H1 (cell line): ENCODE measurements around the gene WFDC1. TPM values are rescaled to one million over a fixed set of nuclear protein-coding genes. Genes with fewer than 3 reads are reported as not detected.

Experiments used
- CTCF ChIA-PET: fragments of 300-600 bp; sonication (Branson Sonifier 250); formaldehyde crosslinking; loops from one replicate; lab custom pipeline; 2021; ENCODE audit not compliant: partially characterized antibody; lab: Charles Lee
- POLR2A ChIA-PET: fragments of 300-600 bp; sonication (Branson Sonifier 250); formaldehyde crosslinking; loops from one replicate; lab custom pipeline; 2021; ENCODE audit warnings: inconsistent platforms; ENCODE audit not compliant: partially characterized antibody; lab: Charles Lee
- DNase-seq, 2 experiments: peaks; one replicate each; pipeline versions ENCODE4 v3.0.0 to v3.0.0-alpha.2; 2010 to 2022; ENCODE audit warnings: low spot score in 2 of 2, low read depth in 1 of 2, mixed read lengths in 1 of 2
- FAIRE-seq: peaks from 2 replicates; lab custom pipeline; 2011; peaks lifted over from hg19 to GRCh38; lab: Jason Lieb, UNC
- H2AFZ ChIP-seq: 2 replicates; pipeline ENCODE4 v1.8.1; 2012; ENCODE audit warnings: low read length, inconsistent platforms
- H2AK5ac ChIP-seq: 2 replicates; pipeline ENCODE4 v1.6.1; 2013; ENCODE audit warnings: low read depth, low read length
- H2BK120ac ChIP-seq: replicated peaks from 2 replicates; pipeline ENCODE3; 2013; ENCODE audit warnings: low read depth, low read length, inconsistent platforms
- H2BK12ac ChIP-seq: 2 replicates; pipeline ENCODE4 v1.6.1; 2013; ENCODE audit warnings: low read depth, low read length
- H2BK15ac ChIP-seq: 2 replicates; pipeline ENCODE4 v1.6.1; 2013; ENCODE audit warnings: low read length
- H2BK20ac ChIP-seq: 2 replicates; pipeline ENCODE4 v1.6.1; 2013; ENCODE audit warnings: low read length
- H2BK5ac ChIP-seq: 2 replicates; pipeline ENCODE4 v1.6.1; 2013; ENCODE audit warnings: low read depth, low read length
- H3K14ac ChIP-seq: 2 replicates; pipeline ENCODE4 v1.6.1; 2013; ENCODE audit warnings: inconsistent platforms; ENCODE audit not compliant: insufficient read length
- H3K18ac ChIP-seq: 2 replicates; pipeline ENCODE4 v1.6.1; 2013; ENCODE audit warnings: low read length; ENCODE audit errors: extremely low read depth
- H3K23ac ChIP-seq: 2 replicates; pipeline ENCODE4 v1.6.1; 2013; ENCODE audit warnings: inconsistent platforms; ENCODE audit not compliant: insufficient read length
- H3K23me2 ChIP-seq: 2 replicates; pipeline ENCODE4 v1.6.1; 2013; ENCODE audit warnings: low read depth, low read length
- H3K27ac ChIP-seq: 2 replicates; pipeline ENCODE4 v1.6.1; 2011; ENCODE audit warnings: low read depth, low read length, inconsistent platforms
- H3K27me3 ChIP-seq, 4 experiments: replicated peaks in 1 of 4; 1 replicate in 1 of 4; 2 replicates in 3 of 4; pipeline versions ENCODE4 v1.6.1 to v1.8.1; 2011 to 2013; ENCODE audit warnings: low read length in 3 of 4, mild to moderate bottlenecking in 3 of 4, inconsistent platforms in 2 of 4, mixed read lengths in 2 of 4, moderate library complexity in 1 of 4; ENCODE audit not compliant: control insufficient read depth in 3 of 4, insufficient read depth in 3 of 4; ENCODE audit errors: extremely low read depth in 1 of 4
- H3K36me3 ChIP-seq, 4 experiments: 2 replicates each; pipeline versions ENCODE4 v1.6.1 to v1.8.1; 2011 to 2013; ENCODE audit warnings: mild to moderate bottlenecking in 4 of 4, low read length in 3 of 4, moderate library complexity in 2 of 4, control low read depth in 1 of 4, inconsistent platforms in 1 of 4; ENCODE audit not compliant: insufficient read depth in 4 of 4, control insufficient read depth in 2 of 4
- H3K4ac ChIP-seq: replicated peaks from 2 replicates; pipeline ENCODE3; 2013; ENCODE audit warnings: low read length, low read depth, mixed read lengths, inconsistent platforms; ENCODE audit not compliant: insufficient read length
- H3K4me1 ChIP-seq, 4 experiments: replicated peaks in 1 of 4; 1 replicate in 1 of 4; 2 replicates in 3 of 4; pipeline versions ENCODE4 v1.6.1 to v1.8.1; 2011 to 2013; ENCODE audit warnings: low read length in 3 of 4, inconsistent platforms in 2 of 4, mixed read lengths in 1 of 4; ENCODE audit not compliant: insufficient read depth in 4 of 4, control insufficient read depth in 3 of 4
- H3K4me2 ChIP-seq, 2 experiments: 2 replicates each; pipeline versions ENCODE4 v1.6.1 to v1.8.1; 2011 to 2013; ENCODE audit warnings: low read depth in 2 of 2, low read length in 2 of 2, control low read depth in 1 of 2, inconsistent platforms in 1 of 2, mild to moderate bottlenecking in 1 of 2; ENCODE audit not compliant: insufficient read depth in 1 of 2
- H3K4me3 ChIP-seq, 4 experiments: fragments of 200-600, 300-600 bp in 1 of 4; sonication (generic), shearing (Covaris generic), sonication (Bioruptor Twin) in 1 of 4; 2 replicates each; pipeline versions ENCODE4 v1.5.1 to v1.8.1; 2011 to 2016; ENCODE audit warnings: low read length in 4 of 4, low read depth in 3 of 4, control low read depth in 2 of 4, inconsistent platforms in 2 of 4, mild to moderate bottlenecking in 2 of 4, mixed read lengths in 1 of 4, moderate library complexity in 1 of 4; ENCODE audit not compliant: insufficient read depth in 2 of 4; ENCODE audit errors: extremely low read depth in 1 of 4
- H3K56ac ChIP-seq: replicated peaks from 2 replicates; pipeline ENCODE3; 2013; ENCODE audit warnings: low read depth, mild to moderate bottlenecking, mixed read lengths, low read length, inconsistent platforms; ENCODE audit not compliant: insufficient read length
- H3K79me1 ChIP-seq: 2 replicates; pipeline ENCODE4 v1.6.1; 2013; ENCODE audit warnings: low read depth, low read length, control low read depth
- H3K79me2 ChIP-seq, 2 experiments: 2 replicates each; pipeline versions ENCODE4 v1.6.1 to v1.8.1; 2012 to 2013; ENCODE audit warnings: low read length in 2 of 2, mild to moderate bottlenecking in 2 of 2, inconsistent platforms in 1 of 2; ENCODE audit not compliant: insufficient read depth in 2 of 2, control insufficient read depth in 1 of 2
- H3K9ac ChIP-seq, 4 experiments: replicated peaks in 1 of 4; 1 replicate in 1 of 4; 2 replicates in 3 of 4; pipeline versions ENCODE4 v1.6.1 to v1.8.1; 2011 to 2013; ENCODE audit warnings: low read depth in 3 of 4, low read length in 3 of 4, control low read depth in 2 of 4, mild to moderate bottlenecking in 2 of 4, moderate library complexity in 2 of 4, inconsistent platforms in 1 of 4; ENCODE audit errors: extremely low read depth in 1 of 4
- H3K9me3 ChIP-seq, 2 experiments: 2 replicates each; pipeline versions ENCODE4 v1.6.1 to v1.8.1; 2012 to 2013; ENCODE audit warnings: mild to moderate bottlenecking in 2 of 2, moderate library complexity in 2 of 2, control low read depth in 1 of 2, inconsistent platforms in 1 of 2, low read depth in 1 of 2, low read length in 1 of 2, mixed read lengths in 1 of 2; ENCODE audit not compliant: insufficient read depth in 2 of 2
- H4K20me1 ChIP-seq, 2 experiments: replicated peaks in 1 of 2; 2 replicates each; pipeline versions ENCODE3 to v1.8.1; 2011 to 2013; ENCODE audit warnings: inconsistent platforms in 2 of 2, low read length in 2 of 2, mild to moderate bottlenecking in 1 of 2; ENCODE audit not compliant: insufficient read depth in 2 of 2, control insufficient read depth in 1 of 2
- H4K5ac ChIP-seq: 2 replicates; pipeline ENCODE4 v1.6.1; 2013; ENCODE audit warnings: low read length, low read depth, mixed read lengths, inconsistent platforms; ENCODE audit not compliant: insufficient read length
- H4K8ac ChIP-seq: 2 replicates; pipeline ENCODE4 v1.8.0; 2013; ENCODE audit warnings: mild to moderate bottlenecking, moderate library complexity, low read length, inconsistent platforms; ENCODE audit not compliant: insufficient read depth; ENCODE audit errors: extremely low read depth
- H4K91ac ChIP-seq: replicated peaks from 2 replicates; pipeline ENCODE3; 2013; ENCODE audit warnings: low read length, mixed read lengths, inconsistent platforms; ENCODE audit not compliant: insufficient read length
- CHD1 ChIP-seq: IDR thresholded peaks from 2 replicates; pipeline ENCODE4 v1.6.1; 2012; ENCODE audit warnings: low read depth, low read length, improper control_type of control experiment
- HDAC2 ChIP-seq, 2 experiments: fragments of 300-600 bp in 1 of 2; sonication (generic) in 1 of 2; IDR thresholded peaks; 2 replicates each; pipeline ENCODE4 v1.6.1; 2011 to 2012; ENCODE audit warnings: low read depth in 2 of 2, low read length in 2 of 2, mild to moderate bottlenecking in 2 of 2, moderate library complexity in 2 of 2, borderline replicate concordance in 1 of 2, inconsistent platforms in 1 of 2
- PHF8 ChIP-seq: fragments of 200-600 bp; sonication (generic); conservative IDR thresholded peaks from 2 replicates; pipeline ENCODE4 v1.7.1; 2012; ENCODE audit warnings: low read depth, mild to moderate bottlenecking, inconsistent platforms, low read length, moderate library complexity
- RAD21 ChIP-seq, 2 experiments: IDR thresholded peaks in 1 of 2; conservative IDR thresholded peaks in 1 of 2; 2 replicates each; pipeline ENCODE4 v1.6.1; 2011; ENCODE audit warnings: low read depth in 2 of 2, low read length in 2 of 2, improper control_type of control experiment in 1 of 2, inconsistent platforms in 1 of 2, mild to moderate bottlenecking in 1 of 2, moderate library complexity in 1 of 2
- RBBP5 ChIP-seq: IDR thresholded peaks from 2 replicates; pipeline ENCODE4 v1.7.1; 2012; ENCODE audit warnings: low read depth, mild to moderate bottlenecking, inconsistent platforms, low read length, moderate library complexity, borderline replicate concordance
- SIN3A ChIP-seq, 2 experiments: IDR thresholded peaks in 1 of 2; conservative IDR thresholded peaks in 1 of 2; 2 replicates each; pipeline ENCODE4 v1.6.1; 2011 to 2012; ENCODE audit warnings: low read length in 2 of 2, improper control_type of control experiment in 1 of 2, low read depth in 1 of 2, mild to moderate bottlenecking in 1 of 2
- TCF12 ChIP-seq: IDR thresholded peaks from 2 replicates; pipeline ENCODE4 v1.6.1; 2011; ENCODE audit warnings: low read depth, mild to moderate bottlenecking, low read length
- WGBS, 2 experiments: shearing (Covaris generic) in 1 of 2; methylation state at CpG; one replicate each; pipeline versions ENCODE4 v1.1.6 to v1.1.7; 2013 to 2015; ENCODE audit warnings: low lambda C conversion rate in 2 of 2, mixed read lengths in 2 of 2, inconsistent platforms in 1 of 2, low coverage in 1 of 2, missing lambda C conversion rate in 1 of 2; ENCODE audit not compliant: insufficient replicate concordance in 2 of 2, insufficient coverage in 1 of 2, insufficient read length in 1 of 2; ENCODE audit errors: extremely low coverage in 1 of 2, missing lambda C conversion rate in 1 of 2; 5-methylcytosine and 5-hydroxymethylcytosine counted together
- polyA plus RNA-seq, 7 experiments: library from polyadenylated mRNA; depleted of rRNA in 3 of 7; stranded (reverse) in 5 of 7; unstranded in 2 of 7; fragments of >200 nt in 5 of 7; fragments of 200-250 nt in 2 of 7; gene quantifications; 1 replicate in 5 of 7; 2 replicates in 1 of 7; 4 replicates in 1 of 7; pipeline versions ENCODE4 v1.2.1 to v1.2.3, GENCODE V29; 2011 to 2013; ENCODE audit warnings: missing spikeins in 2 of 7, mixed read lengths in 2 of 7
- total RNA-seq: library from RNA; stranded (reverse); fragmentation: NEBNext Ultra II Directional; extraction: Animal tissue kit (Norgen Biotek cat#: 25700); gene quantifications from 2 replicates; pipeline ENCODE4 v1.2.1, GENCODE V29; 2021
- TF ChIP-seq, protein P1 (sequence below): IDR thresholded peaks from 2 replicates; pipeline ENCODE4 v1.6.1; 2012; ENCODE audit warnings: inconsistent platforms

WFDC1 gene
- total and polyA plus RNA-seq, 2 of the 8 experiments (the other 6 are each of a cell fraction or from before 2014, with no cell fraction given) = 0.70 to 1.1 TPM

GRCh38 chr16:84319146-84319760, 24.6 kb downstream of the WFDC1 start:
- Histone ChIP-seq H3K4me1 (no peaks in the 10 kb centered on the region; a peak in 1 of 7 replicates), H2AK5ac (no peak overlapping the region), H3K14ac (no peak overlapping the region), H3K4ac (no peak overlapping the region), H2AFZ (no peak overlapping the region; the same call in 1 of the 2 replicates), H4K8ac (no peak overlapping the region), H3K23me2 (peaks cover 5% of the 10 kb centered on the region; the same call in 1 of the 2 replicates), H3K18ac (no peak overlapping the region), H3K27me3 (no peaks in the 10 kb centered on the region), H3K36me3 (no peaks in the 10 kb centered on the region), H3K9ac (no peak overlapping the region), H3K79me1 (no peaks in the 10 kb centered on the region), H2BK15ac (no peak overlapping the region), H3K4me3 (no peak overlapping the region), H3K79me2 (no peaks in the 10 kb centered on the region), H3K23ac (no peak overlapping the region), H4K5ac (no peak overlapping the region), H3K9me3 (peaks cover 0 to 8% of the 10 kb centered on the region in 2 experiments; a peak in 2 of 4 replicates), H4K91ac (no peak overlapping the region), H4K20me1 (no peaks in the 10 kb centered on the region), H2BK5ac (no peak overlapping the region), H3K56ac (no peak overlapping the region), H2BK20ac (no peak overlapping the region), H2BK12ac (no peak overlapping the region), H3K27ac (no peak overlapping the region), H3K4me2 (no peak overlapping the region), H2BK120ac (no peak overlapping the region)
- ChIA-PET POLR2A (no interaction called here), CTCF (interaction anchor here (1.5 to 1.7 kb wide), 2 partner anchors 42 to 188 kb away, joined by 4 to 5 read pairs; no protein-coding TSS in a partner anchor)
- 91% methylated on average over 24 of the region's 24 CpGs; no CpG with 5 or more reads in 1 of the 2 experiments for WGBS, 2 experiments
- DNase-seq = no peak
- FAIRE-seq = no peak
- TF ChIP-seq TCF12 (no peak), SIN3A (conservative IDR thresholded peaks at IDR 0.05 in 1 of 2, IDR thresholded peaks at IDR 0.05 in 1 of 2; ENCODE audit: low read depth in 1 of 2, low read length in 2 of 2) (no peak), RAD21 (IDR thresholded peaks at IDR 0.05 in 1 of 2, conservative IDR thresholded peaks at IDR 0.05 in 1 of 2; ENCODE audit: low read depth in 2 of 2, low read length in 2 of 2) (no peak), HDAC2 (IDR thresholded peaks at IDR 0.05; ENCODE audit: borderline replicate concordance in 1 of 2, low read depth in 2 of 2, low read length in 2 of 2) (no peak), CHD1 (no peak), PHF8 (no peak), RBBP5 (no peak)
- TF ChIP-seq, protein P1, sequence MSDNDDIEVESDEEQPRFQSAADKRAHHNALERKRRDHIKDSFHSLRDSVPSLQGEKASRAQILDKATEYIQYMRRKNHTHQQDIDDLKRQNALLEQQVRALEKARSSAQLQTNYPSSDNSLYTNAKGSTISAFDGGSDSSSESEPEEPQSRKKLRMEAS = no peak
